Measurements from ENCODE around the gene EHHADH.

The EHHADH gene

DNA sequence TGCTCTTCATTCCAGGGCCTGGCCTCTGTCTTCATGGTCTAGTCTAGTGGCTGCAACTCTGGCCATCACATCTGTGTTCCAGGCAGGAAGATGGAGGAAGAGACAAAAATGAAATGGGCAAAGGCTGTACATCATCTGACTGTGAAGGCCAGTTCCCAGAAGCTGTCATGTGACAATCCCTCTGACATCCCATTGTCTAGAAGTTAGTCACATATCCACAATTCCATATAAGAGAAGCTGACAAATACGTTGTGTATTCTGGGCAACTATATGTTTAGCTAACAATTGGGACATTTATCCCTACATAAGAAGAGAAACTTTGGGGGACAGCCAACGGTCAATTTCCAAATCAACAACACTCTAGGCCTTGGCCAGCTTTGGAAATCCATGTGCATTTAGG lies 66.5 kb downstream of the EHHADH start:
- no peak for DNase-seq

DNA sequence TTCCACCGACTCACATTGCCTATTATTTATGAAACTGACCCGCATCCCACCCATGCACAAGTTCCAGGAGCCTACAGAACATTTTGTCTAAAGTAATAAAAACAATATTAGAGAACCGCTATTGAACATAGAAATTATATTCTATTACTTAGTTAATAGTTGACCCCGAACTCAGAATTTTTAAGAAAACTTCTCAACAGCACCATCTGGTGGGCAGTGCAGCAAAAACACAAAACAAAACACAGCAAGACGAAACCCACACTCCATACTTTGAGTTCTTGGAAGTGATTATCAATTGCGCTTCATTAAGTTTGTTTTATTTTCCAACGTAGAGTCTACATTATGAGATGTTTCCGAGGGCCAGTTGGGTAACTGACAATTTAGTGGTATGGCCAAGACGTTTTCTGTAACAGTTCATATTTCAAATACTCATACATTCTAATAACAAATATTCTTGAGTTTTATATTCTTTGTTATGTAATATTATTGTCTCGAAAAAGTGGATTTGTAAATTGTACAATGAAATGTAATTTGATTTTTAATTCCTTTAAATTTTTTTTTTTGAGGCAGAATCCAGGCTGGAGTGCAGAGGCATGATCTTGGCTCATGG lies 77.0 kb downstream of the EHHADH start:
- peak; percentile 23 for DNase-seq

DNA sequence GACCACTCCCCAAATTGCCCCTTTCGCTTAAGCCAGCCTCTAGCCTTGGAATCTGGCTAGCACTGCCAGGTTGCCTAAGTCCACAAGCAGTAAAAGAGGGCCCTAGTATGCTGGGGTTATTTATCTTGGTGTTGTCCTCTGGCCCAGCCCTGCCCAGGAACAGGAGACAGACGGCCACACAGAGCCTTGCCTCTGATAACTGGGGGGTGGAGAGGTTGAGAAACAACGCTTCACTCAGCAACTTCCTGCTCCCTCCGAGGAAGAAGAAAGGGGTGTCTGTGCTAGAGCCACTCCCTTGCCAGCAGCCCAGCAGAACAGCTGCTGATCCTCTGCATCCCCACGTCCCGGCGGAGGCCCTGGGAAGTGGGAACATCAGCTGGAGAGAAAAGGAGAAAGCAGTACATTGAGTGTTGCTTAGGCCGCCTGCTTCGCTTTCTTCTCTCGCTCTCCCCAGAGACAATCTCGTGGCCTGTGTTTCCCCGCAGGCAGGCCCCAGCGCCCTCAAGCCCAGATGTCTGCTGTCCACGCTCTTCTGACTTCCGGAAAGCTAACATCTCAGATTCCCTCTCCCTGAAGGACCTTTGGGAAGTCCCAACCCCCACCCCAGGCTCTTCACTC lies 78.4 kb downstream of the EHHADH start:
- no peak for DNase-seq

DNA sequence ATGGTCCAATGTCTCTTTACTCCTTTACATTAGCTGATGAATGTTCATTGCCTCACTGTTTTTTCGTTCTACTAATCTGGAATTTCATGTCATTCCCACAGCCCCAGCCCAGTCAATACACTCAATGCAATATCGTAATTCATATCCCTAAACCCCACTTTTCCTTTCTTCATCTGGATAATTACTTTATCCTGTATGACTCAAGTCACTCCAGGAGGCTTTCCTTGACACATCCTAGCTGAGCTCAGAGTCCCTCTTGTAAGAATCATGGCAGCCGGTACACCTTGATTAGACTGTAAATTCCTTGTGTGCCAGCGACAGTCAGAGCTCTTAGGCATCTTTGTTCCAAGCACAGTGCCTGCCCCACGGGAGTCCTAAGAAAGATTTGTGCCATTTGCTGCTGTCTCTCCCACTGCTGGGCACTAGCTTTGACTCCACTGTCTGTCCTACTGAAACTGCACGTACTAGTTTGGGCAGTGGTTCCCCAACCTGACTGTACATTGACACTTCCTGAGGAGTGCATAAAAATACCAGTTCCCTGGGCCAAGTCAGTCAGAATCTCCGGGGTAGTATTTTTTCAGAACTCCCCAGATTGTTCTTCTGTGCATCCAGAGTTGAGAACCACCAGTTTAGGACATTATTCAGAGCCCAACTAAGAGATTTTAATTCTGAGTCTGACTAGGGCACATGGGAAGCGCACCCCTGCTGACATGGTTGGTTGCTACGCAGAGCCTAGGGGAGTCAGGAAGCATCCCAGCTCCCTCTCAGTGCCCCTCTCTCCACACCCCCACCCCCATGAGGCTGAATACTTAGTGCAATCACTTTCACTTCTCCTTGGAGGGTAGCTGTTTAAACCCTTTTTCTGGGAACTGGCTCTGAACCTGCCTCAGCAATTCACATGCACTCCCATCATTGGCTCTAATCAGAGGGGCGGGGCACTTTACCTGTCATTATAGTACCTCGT lies 81.5 kb downstream of the EHHADH start:
- no peak for DNase-seq

DNA sequence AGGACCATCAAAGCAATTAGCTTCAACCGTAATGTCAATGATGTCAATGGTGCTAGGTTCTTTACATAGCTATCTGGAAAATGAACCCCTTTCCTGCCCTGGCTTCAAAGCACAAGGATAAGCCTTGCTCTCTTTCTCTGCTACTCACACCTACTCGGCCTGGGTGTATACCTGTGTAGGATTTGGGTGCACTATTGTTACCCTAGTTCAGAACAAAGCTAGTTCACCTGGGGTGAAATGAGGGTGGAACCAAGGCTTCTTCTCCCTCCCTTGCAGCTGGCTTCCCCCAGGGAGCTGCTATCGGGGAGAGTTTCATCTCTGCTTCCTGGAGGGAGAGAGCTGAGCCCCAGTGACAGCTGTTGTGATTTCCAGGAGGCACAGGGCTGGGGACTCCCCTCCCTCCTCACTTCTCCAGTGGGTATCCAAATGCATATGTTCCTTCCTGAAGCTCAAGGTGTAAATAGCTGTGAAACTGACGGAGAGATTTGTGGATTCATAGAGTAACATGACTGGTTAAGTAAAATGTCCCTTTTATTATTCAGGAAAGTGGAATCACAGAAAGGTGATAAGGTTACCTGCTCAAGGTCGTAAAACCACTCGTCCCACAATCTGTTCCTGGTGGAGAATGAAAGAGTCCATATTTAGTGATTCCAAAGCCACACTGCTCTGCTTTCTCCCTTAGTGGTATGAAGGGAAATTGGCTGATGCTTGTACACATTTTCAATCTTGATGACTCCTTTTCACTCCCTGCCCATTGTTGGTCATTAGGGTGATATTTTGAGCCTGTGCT lies 89.2 kb downstream of the EHHADH start:
- no peak for DNase-seq

DNA sequence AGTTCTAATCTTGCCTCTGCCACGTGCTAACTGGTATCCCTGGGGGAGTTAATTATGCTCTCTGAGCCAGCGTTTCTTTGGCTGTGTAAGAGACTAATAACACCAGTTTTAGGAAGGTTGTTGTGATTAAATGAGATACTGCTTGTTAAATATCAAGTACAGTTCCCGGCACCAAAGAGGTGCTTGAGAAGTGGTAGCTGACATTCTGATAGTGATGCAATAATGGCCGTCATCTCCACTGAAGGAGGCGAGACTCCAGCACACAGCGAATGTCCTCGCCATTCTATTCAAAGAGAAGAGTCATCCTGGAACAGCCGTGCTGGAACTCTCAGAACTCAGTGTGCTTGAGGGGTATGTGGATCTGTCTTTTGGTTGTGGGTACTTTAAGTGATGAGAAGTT lies 91.2 kb downstream of the EHHADH start:
- DNase-seq: no peak

DNA sequence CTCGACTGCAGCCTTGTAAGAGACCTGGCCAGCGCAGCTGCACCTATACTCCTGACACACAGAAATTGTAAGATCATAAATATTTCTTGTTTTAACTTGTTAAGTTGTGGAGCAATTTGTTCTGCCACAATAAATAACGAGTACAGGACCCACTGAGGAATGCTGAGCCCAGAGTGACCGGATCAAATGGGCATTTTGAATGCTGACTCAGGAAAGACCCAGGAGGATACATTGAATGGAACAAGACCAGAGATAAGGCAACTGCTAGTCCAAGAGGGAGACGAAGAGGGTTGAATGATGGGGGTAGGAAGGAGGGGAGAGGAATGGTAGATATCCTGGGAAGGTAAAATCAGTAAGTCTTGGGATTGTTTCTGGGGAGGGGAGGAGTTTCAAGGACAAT lies 92.1 kb downstream of the EHHADH start:
- DNase-seq: no peak

DNA sequence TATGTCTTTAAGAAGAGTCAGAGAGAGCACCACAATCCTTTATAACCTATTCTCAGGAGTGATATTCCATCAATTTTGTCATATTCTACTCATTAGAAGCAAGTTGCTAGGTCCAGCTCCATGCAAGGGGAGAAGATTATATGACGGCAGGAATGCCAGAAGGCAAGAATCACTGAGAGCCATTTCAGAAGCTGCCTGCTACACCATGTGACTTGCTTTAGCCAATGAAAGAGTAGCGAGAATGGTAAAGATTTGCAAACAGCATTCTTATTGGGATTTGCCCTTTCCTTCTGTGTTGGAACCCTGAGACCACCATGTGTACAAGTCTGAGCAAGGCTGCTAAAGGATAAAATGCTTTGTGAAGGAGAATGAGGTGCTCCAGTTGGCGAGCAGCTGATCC lies 96.5 kb downstream of the EHHADH start:
- no peak for DNase-seq

DNA sequence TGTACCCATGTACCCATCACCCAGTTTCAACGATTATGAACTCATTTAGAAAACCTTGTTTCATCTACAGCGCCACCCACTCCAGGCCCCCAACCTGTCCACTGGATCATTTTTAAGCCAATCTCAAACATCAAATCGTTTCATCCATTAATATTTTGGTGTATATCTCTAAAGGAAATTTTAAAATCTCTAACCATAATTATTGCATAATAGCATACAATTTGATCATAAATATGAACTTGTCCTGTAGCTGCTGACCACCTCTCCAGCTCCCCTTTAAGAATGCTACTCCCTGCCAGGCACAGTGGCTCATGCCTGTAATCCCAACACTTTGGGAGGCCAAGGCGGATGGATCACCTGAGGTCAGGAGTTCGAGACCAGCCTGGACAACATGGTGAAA lies 98.2 kb downstream of the EHHADH start:
- DNase-seq: no peak

DNA sequence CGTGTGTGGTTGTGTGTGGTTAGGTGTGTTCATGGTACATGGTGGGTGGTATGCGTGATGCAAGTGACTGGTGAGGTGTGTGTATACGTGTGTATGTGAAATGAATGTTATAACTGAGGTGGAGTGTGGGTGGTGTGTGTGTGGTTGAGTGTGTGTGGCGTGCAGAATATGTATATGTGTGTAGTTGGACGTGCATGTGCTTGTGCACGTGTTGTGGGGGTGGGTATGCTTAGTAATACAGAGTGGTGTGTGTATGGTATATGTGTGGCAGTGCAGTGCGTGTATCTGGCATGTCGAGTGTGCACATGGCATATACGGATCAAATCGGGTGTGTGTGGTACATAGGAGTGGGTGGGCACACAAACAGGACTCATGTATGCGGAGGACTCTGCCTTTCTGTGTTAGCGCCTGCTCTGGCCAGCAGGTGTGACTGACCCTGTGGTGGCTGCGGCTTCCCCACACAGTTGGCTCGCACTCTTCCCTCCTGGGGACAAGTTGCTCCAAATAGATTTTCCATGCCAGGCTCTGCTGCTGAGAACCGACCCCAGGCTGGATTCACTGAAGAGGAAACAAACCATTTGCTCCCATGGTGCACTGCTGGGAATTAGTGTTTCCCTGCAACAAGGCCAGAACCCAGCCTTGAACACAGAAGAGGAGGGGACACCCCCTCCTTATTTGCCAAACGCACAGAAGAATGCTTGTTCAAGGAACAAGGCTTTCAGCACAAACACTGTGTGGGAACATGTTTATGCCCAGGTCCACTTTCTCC lies 99.8 kb downstream of the EHHADH start:
- DNase-seq: no peak

DNA sequence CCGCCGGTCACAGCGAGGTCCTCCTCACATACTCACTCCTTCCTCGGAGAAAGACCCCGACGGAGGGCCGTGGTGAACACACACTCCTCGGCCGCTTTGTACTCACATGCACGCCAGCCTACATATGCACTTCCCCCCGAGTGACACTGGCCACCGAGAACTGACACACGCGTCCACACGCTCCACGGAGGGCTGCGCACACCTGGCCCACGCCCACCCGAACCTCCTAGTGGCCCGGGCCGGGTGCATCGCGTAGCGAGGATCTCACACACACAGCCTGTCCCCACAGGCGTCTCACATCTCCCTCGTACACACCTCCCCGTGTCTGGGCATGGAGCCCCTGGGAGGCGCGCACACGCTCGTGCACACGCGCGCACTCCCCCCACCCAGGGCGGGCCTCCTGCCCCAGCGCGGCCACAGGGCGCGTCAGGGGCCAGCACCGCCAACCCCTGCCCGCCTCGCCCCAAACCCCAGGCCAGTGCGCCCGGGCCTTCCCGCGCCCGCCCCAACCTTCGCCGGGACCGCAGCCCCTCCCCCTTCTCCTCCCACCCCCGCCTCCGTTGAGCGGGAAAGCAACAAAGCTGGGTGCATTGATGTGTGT lies 100.6 kb downstream of the EHHADH start:
- DNase-seq: no peak

DNA sequence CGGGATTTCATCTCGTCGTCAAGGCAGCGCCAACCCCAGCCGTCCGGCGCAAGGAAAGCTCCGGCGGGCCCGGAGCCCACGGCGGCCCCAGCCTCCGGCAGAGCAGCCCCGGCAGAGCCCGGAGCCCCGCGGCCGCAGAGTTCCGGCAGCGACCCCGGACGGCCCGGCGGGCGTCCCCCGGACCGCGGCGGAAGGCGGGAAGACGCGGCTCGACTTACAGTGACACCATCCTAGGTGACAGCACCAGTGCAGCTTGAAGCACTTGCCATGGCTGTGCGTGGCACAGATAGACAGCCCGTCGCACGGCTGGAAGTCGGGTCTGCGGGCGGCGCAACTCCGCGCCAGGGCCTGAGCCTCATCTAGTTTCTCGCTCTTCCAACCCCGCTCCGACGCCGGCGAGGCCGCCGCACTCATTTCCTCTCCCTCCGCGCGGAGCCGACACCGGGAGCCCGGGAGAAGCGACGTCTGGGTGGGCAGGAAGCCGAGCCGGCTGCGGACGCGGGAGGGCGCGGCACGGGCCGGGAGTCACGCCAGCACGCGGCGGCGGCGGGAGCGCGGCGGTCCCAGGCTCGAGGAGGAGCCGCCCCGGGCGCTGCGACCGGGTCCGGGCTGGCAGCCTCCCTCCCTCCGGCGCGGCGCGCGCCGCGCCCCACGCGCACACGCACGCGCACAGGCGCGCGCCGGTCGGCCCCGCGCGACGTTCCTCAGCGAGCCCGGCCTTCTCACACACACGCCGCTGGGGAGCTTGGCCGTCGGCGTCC lies 101.3 kb downstream of the EHHADH start, which contains the start of gene C3orf70:
Gene C3orf70 (minus strand): TSS at position 651 of the 761 bp plus-strand sequence. CDS start 237 bp downstream, at position 414.
- peak; percentile 5 for DNase-seq

DNA sequence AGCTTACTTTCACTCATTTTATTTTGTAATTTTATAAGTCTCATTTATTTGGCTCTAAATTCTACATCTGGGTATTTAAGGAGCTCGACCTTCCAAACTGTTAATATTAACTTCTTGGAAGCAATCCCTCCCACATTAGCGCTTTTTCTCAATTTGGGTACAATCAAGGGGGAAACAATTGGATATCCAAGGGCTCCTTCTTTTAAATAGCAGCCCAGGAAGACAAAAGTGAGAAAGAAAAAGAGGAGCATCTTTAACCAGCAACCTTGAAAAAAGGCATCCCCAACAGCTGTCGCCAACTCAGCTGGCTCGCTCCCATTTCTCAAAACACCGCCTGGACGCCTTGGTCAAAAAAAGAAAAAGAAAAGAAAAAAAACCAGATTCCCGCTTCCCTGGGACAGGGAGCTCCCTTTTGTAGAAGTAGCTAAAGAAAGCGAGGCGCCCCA lies 101.9 kb downstream of the EHHADH start:
- no peak for DNase-seq

DNA sequence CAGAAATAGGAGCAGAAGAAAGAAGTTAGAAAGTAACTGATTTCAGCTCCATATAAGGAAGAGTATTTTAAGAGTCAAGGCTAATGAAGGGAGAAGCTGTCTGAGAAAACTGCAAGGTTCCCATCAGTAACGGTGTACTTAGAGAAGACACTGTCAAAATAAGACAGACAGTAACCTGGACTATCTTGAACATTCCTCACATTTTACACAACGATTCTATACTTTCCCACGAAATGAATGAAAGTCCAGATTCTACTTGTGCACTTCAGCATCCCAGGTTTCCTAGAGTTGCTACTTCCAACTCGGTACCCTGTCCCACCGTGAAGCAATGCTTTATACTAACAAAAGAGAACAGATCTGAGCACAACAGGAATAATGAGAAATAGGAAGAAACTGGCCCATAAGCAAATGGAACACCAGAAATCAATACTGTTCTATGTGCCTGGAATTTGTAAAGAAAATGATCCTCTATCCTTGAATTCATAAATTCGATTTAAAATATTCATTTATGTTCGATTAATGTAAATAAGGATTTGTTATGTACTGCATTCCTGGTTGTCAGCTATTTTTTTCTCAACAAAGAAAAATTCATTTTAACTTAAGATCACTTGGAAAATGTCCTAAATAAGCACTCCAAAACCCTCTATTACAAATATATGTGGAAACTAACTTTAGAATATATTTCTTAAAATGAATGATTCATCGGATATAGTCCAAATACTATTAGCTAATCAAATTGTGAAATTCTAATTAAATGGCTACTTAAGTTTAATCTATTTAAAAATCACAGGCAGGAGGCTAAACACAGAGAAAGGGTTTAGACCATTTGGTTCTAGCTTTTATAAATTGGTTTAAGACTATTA lies 102.5 kb downstream of the EHHADH start:
- DNase-seq: no peak

DNA sequence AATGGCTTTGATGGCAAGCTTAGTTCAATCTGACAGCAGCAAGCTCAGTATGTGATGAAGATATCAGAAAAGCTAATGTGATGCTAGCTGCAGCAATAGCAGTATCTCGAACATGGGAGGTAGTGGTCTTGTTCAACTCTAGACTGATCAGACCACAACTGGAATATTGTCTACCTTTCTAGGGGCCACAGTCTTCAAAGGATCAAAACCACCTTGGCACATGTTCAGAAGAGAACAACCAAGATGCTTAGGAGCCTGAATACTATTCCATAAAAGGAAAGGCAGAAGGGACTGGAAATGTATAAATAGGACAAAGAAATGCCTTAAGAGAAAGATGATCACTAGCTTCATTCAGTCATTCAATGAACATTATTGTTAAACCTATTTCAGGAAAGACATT lies 103.3 kb downstream of the EHHADH start:
- DNase-seq: no peak

DNA sequence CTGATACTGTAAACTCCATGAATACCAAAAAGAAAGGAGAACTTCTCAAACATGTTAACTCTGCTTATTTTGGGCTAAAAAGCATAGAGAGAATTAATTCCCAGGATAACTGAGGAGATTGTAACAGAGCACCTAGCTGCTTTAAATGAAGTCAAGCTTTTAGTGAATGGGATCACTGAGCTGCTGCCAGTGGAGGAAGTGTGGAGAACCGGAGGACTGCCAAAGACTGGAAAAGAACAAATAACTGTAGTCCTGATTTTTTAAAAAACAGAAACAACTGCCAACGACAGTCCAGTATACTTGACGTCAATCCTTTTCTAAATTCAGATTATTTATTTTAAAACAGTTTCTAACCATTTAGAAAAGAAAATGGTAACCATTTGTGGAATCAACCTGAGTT lies 104.3 kb downstream of the EHHADH start:
- no peak for DNase-seq

DNA sequence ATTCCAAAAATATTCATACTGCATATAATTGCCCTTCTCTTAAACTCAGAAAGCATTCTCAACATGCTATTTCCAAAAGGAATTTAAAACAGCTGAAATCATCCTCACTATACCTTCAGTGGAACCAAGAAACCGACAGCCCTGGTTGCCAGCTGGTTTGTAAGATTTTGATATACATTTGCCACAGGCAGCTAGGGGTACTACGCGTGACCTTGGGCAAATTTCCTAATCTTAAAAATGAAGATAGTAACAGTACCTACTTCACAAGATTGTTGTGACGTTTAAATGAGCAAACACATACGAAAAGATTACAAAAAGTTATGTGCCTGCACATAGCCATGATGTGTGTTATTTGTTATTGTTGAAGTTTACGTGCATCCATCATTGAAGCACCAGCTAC lies 108.3 kb downstream of the EHHADH start:
- no peak for DNase-seq

DNA sequence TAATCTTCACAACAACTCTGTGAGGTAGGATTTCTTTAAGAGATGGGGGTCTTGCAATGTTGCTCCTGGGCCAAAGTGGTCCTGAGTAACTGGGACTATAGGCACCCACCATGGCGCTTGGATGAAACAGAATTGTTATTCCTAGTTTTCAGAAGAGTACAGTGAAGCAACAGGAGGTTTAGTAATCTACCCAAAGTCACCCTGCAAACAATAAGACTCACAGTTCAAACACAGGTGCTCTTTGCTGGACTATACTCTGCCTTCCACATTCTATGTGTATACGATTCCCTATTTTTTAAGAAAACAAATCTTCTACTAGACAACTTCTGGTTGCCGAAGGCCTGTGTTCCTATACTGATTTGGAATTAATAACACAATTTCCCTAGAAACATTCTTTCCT lies 109.1 kb downstream of the EHHADH start:
- no peak for DNase-seq

Measured in stimulated activated CD4-positive, alpha-beta T cell treated with anti-CD3 and anti-CD28 coated beads, Interleukin-4, amount 100 ng/mL, for 24 hours (primary cell).